ENCODE data around the gene TADA2B.

TADA2B gene

DNA sequence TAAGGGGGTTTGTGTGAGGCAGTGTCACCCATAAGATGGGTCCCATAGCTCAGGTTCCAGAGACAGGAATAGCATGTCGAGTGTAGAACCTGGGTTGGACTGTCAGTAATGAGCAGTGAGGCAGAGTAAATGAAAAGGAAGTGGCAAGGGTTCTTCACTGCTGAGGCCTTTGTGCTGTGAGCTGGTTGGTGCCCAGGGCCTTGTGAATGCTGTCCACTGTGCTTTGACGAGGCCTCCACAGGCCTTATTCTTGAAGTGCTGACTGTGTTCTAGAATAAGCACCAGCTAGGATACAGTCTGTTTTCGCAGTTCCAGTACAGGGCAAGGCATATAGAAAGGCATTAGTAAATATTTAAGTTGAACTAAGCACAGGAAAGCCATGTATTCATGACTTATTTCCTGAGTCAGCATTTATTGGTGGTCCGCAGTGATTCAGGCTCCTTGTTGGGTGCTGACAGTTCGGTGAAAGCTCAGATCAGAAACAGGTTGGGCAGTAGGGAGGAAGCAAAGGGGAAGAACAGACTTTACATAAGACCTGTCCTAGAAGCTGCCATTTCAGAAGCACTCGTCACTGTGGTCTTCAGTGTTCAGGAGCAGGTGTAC is 25.6 kb upstream of the TADA2B start:
- DNase-seq (ENCODE audit: low read depth) = no peak

DNA sequence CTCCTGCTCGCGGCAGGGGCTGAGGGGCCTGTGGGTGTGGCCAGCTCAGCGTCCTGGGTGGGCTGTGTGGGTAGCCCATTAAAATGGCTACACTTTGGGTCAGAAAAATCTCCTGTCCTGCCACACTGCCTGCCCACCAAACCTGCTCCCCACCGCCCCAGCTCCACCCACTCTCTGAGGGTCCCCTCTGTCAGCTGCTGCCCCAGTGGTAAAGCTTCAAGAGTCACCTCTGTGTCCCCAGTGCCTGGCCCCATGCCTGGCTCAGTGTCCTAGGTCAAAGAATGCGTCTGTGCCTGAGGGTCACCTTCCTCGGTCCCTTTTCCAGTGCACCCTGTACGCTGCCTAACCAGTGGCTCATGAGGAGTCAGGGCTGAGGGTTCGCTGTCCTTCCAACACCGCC is 24.9 kb upstream of the TADA2B start:
- DNase-seq (ENCODE audit: low read depth) = no peak

DNA sequence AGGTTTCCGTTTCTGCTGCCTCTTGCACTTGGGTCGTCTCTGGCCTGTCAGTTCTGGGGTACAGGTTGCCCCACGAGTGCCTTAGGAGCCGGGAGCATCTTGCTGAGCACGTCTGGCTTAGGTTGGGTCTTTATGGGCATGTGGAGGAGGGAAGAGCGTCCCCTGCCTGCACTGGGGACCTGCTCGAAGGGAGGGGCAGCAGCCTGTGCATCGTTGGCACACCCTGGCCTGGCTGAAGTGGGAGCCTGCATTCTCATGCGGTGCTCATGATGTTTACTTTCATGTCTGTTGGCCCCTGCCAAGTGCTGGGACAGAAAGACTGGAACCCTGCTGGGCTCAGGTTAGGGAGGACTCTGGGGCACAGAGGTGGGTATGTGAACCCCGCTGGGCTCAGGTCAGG is 23.8 kb upstream of the TADA2B start:
- no peak for DNase-seq (ENCODE audit: low read depth)

DNA sequence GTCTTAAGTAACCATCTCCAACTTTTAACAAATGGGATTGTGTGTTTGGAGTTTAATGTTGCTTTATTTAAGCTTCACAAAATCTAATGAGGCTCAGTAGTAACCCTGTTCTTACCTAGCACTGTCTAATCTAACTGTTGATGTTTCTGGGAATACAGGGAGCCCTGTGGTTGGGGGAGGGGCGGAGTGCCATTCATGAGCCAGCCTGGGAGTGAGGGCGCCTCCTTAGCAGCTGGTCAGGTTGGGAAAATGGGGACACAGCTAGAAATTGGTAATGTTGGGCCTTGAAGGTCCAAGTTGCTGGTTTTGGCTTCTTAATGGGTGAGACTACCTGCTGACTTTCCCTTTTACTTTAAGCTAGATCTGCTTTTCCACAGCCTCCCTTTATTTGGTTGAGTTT is 22.9 kb upstream of the TADA2B start:
- no peak for DNase-seq (ENCODE audit: low read depth)

DNA sequence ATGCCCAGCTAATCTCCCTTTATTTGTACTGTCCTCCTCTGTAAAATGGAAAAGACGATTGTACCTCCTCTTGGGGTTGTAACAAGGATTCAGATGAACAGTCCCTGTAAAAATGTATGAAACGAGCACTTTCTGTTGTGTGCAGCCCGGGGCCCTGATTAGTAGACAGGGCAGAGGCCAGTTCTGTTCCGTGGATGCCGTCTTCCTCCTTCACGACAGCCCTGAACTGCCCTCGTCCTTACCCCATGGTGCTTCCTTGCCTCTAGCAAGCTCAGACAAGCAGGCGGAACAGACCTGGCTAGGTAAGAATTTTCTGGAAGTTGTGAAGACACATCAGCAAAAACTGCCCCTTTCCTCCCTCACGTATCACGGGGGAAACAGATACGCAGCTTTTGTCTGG is 22.3 kb upstream of the TADA2B start:
- DNase-seq (ENCODE audit: low read depth) = no peak

DNA sequence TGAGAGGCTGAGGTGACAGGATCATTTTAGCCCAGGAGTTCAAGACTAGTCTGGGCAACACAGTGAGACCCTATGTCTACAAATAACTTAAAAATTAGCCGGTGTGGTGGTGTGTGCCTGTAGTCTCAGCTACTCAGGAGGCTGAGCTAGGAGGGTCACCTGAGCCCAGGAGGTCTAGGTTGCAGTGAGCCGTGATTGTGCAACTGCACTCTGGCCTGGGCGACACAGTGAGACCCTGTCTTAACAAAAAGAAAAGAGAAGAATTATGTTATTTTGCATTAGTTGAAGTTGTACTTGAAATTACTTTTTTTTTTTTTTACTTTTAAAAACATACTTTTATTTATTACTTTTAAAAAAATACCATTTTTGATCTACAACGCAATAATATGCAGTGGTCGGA is 21.8 kb upstream of the TADA2B start:
- no peak for DNase-seq (ENCODE audit: low read depth)

DNA sequence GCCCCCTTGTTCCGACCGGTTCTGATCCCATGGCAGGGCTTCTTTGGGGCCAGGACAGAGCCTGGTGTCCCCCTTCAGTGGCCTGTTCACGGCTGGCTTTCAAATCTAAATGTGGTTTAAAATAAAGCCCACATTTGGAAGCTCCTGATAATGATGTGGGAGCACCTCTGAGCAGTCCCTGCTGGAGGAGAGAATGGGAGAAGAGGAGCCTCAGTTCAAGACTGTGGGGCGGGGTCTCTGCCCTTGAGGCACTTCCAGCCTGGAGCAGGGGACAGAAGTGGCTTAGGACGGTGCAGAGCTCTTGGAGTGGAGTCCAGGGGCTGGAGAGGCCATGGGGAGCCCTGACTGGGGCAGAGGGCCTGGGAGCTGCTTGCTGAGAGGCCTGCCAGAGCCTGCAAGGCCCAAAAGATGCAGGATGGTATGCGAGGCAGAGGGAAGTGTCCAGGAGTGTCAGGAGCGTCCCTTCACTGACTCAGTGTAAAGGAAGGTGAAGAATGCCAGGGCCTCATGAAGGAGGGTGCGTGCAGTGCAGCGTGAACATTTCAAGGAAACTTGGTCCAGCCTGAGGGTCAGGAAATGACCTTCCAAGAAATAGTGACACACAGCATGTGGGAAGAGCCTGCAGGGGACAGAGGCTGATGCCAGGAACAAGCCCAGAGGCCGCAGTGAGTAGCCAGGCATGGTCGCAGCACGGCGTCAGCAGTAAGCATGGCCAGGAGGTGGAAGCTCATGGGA is 21.1 kb upstream of the TADA2B start:
- DNase-seq (ENCODE audit: low read depth) = no peak

DNA sequence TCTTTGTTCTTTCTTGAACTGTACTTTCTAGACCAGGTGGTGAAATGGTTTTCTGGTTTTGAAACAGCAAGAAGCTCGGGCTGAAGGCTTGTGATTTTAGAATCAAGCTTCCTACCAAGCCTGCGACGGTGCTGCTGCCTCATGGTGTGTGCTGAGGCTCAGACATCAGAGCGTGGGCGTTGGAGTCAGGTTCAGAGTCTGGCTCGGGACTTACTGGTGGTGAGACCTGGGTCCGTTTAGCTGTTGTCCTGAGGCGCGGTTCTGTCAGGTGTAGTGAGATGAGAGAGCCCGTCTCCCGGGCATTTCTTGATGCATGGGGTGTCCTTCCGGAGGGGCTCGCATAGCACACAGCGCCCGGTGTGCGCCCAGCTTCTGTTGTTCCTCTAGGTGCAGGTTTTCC is 19.7 kb upstream of the TADA2B start:
- no peak for DNase-seq (ENCODE audit: low read depth)

DNA sequence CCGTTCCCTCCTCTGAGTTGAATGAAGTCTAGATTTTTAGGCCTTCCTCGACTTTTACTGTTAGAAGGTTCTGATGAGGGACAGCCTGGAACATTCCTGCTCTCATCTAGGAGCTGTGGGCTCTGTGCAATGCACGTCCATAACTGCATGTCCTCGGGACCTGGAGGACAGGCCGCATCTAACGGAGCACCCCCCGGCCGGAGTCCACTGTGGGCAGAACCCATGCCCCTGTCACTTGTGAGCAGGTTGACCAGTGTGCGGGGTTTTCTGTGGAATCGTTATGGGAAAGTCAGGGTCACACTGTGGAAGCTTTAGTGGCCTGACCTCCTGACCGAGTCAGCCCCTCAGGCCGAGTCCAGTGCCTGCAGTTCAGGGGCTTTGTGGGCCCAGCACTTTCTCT is 19.3 kb upstream of the TADA2B start:
- no peak for DNase-seq (ENCODE audit: low read depth)

DNA sequence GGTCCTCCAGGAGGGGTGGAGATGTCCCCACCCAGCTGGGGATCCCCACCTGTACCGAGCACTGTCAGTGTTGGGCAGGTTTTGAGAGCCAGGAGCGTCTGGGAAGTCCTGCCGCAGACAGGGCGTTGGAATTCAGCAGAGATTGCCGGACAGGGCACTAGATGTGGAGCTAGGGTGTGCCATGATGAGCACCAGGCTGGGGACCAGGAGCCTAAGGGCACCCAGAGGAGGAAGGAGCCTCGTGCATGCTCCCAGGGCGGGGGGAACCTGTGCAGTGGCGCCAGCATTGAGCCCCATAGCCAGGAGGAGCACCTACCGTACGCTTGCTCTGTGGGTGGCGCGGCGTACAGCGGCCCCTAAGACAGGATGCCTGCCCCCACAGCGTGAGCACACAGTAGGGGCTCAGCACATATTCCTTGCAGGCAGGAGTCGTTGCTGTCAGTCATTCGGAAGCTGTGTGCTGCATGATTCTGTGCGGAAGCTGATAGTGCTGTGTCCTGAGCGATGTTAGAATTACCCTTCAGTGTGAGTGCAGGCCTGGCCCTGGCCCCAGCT is 18.8 kb upstream of the TADA2B start:
- no peak for DNase-seq (ENCODE audit: low read depth)

DNA sequence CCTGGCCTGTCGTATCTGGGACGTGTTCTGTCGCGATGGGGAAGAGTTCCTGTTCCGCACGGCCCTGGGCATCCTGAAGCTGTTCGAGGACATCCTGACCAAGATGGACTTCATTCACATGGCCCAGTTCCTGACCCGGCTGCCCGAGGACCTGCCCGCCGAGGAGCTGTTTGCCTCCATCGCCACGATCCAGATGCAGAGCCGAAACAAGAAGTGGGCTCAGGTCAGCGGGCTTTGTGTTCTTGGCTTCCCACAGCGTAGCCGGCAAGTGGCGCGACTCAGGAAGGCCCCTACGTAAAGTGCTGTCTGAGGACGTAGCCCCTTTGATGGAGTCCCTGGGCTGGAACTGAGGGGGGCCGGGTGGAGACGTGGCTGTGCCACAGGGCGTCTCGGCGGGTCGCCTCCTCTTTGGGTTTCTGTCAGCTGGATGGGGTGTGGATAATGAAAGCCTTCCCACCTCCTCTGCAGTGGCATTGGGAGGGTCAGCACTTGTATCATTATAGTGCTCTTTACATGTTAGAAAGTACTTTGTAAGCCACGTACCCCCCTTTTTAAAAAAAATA is 18.1 kb upstream of the TADA2B start:
- DNase-seq (ENCODE audit: low read depth) = no peak

DNA sequence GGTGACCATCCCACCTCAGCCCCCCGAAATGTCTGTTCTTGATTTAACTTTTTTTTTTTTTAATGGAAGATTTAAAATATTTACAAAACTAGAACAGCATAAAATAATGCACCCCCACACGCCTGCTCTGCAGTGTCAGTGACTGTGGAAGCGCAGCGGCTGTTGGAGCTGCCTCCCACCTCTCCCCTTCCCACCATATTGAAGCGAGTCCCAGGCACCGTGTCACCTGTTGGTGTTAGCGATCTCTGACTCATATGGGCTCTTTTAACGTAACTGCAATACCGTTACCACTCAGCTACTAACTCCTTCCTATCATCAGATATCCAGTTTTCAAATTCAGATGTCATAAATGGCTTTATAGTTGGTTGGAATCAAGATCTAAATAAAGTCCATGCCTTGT is 17.1 kb upstream of the TADA2B start:
- DNase-seq (ENCODE audit: low read depth) = no peak

DNA sequence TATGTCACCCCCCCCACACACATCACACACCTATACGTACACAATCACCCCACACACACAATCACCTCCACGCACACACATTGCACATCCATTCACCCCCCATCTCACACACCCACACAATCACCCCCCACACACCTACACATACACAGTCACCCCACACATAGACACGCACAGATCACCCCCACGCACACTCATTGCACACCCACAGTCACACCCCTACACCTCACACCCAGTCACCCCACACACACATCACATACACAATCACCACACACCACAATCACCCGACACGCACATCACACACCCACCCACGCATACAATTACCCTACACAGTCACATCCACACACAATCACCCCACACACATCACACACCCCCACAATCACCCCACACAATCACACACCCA is 15.9 kb upstream of the TADA2B start:
- no peak for DNase-seq (ENCODE audit: low read depth)

DNA sequence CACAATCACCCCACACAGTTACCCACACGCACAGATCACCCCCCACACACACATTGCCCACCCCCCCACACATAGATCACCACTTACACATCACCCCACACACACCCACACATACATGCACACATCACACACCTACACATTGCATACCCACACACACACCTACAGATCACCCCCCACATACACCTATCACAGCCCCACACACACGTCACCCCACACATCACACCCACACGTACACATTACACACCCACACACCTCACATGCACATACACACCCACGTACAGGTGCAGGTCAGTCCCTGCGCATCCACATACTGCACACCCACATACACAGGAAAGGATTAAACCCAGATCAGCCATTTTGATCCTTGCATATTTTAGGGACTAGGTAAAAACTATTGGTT is 15.3 kb upstream of the TADA2B start:
- DNase-seq (ENCODE audit: low read depth) = no peak

DNA sequence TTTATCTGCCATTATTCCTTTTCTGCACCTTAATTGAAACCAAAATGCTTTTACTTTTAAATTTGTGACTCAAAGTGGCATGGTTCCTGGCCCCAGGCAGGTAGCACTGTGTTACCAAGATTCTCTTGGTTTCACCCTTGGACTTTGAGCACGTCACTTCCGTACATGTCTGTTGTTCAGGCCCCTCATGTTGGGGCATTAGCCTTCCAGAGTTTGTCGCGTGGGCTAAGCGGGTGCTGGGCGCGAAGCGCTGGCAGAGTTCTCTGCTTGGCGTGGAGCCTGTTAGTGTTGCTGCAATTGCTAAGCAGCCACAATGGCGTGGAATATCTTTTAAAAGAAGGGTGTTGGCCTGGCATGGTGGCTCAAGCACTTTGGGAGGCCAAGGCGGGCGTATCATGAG is 14.0 kb upstream of the TADA2B start:
- DNase-seq (ENCODE audit: low read depth) = no peak

DNA sequence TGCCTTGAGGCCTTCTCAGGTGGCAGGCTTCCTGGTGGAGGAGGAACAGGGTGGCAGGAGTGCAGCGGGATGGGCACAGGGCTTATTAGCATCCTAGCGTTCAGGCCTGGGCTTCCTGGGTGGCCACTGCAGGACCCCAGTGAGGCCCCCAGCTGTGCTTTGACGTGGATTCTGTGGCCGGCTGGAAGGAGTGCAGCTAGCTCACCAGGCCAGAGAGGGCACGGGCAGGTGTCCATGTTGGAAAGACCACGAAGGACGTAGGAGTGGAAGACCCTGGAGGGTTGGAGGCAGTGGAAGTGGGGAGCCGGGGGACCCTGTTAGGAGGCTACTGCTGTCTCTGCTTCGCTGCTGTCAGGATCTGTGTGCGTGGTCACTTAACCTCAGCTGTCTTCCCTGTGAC is 13.3 kb upstream of the TADA2B start:
- no peak for DNase-seq (ENCODE audit: low read depth)

DNA sequence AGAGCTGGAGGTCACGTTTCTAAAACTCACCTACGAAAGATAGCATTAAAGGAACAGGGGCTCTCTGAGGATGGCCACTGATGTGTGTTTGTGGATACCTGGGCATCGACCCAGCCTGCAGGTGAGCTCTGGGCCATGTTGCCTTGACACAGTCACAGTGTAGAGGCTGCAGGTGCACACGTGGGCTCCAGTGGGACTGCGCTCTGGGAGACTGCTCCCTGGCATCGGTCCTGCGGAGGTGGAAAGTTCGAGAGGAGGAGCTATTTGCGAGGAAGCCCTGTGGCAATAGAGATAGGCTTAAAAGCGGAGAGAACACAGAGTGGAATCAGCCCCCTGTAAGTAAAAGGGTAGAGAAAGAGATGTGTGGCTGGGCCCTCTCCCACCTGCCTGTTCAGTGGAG is 12.3 kb upstream of the TADA2B start:
- no peak for DNase-seq (ENCODE audit: low read depth)

DNA sequence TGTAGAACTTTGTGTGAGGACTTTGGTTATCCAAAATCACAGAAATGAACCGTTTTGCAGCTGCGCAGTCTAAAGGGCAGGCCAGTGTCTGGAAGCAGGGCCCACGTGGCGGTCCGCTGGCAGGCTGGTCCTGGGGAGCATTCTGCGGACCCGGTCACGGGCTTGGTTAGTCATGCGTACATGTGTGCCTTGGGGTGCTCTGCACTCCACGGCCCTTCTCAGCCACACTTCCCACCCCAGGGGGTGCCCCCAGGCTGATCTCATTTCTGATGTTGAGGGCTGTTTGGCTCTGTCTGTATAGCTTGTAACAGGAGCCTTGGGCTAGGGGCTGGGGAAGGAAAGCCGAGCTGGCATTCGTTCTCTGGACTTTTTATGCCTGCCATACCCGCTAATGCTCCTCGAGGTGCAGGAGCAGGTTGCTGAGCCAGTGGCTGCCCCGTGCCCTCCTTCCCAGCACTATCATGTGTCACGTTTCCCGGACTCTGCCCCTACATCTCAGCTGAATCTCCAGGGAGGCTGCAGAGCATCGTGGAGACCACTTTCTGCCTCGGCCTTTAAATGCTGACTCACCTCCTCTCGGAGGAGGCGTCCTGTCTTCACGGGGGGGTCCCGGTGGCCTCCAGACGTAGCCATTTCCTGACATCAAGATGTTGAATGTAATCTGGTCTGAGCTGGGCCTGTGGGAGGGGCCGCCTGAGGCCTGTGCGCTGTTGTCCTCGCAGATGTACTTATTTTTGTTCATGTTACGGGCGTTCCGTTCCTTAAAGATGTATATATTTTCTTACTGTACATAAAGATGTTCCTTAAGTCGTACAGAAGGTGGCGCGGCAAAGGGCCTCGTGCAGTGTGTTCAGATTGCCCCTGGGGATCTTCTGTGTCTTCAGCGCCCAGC is 11.4 kb upstream of the TADA2B start:
- DNase-seq (ENCODE audit: low read depth) = no peak

DNA sequence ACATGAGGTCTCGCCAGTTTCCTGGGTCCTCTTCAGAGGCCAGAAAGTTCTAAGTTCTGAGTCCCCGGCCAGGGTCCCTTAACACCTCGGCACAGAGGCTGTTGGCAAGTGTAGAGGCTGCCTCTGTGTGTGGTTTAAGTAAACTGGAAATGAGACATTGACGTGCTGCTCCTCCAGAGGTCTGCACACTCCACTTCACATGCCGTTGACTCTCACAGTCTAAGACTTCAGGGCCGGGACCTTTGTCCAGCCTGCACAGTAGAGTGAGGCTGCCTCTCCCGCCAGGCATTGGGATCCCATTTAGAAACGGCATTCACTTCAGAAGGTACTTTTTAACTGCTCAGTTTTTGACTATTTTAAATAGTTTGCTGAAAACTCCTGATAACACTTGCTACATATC is 10.6 kb upstream of the TADA2B start:
- no peak for DNase-seq (ENCODE audit: low read depth)

DNA sequence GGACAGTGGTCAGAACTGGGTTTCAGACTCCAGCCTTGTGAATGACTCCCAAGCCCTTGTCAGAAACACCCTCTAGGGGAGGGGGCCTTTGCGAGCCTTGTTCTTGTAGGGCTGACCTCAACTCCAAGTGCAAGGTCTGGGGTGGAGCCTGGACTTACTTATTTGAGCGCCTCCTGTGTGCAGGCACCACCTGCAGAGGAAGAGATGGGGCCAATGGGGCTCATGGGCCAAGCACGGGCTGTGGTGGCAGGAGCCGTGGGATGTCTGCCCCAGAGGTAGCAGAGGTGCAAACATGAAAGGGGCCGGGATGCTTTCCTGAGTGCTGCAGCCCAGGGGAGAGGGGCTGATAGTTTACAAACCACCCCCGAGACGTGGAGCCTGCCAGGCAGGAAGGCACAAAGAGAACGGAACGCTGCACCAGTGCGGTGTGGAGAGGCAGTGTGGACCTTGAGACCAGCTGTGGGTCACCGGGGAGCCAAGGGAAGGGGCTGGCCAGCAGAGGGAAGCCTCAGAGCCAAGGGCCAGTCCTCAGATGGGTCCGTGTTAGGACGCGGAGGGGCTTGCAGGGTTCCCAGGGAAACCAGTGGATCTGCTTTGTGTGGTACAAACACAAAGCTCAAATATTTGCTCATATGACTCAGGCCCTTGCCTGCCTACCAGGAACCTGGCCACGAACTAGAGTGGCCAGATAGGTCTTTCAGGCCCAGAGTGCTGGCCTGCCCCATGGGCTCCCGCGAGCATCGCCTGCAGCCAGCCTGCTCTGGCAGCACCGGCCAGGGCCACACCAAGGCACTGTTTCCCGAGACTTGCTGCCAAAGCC is 8.7 kb upstream of the TADA2B start:
- DNase-seq (ENCODE audit: low read depth) = no peak

DNA sequence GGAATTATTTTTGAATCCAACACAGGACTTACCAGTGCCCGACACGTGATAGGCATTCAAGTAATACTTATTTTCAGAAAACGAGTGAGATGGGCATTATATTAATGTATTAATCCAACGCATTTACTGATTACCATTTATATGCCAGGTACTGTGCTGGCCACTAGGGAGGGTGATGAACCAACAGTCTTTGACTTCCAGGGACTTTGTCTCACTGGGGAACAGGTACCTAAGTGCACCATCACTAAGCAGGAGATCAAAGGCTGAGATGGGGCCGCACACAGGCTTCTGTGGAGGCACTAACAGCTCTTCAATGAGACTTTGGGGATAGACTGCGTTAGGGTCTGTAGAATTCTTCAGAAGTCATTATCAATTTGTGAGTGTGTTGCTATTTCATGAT is 5.7 kb upstream of the TADA2B start:
- no peak for DNase-seq (ENCODE audit: low read depth)

DNA sequence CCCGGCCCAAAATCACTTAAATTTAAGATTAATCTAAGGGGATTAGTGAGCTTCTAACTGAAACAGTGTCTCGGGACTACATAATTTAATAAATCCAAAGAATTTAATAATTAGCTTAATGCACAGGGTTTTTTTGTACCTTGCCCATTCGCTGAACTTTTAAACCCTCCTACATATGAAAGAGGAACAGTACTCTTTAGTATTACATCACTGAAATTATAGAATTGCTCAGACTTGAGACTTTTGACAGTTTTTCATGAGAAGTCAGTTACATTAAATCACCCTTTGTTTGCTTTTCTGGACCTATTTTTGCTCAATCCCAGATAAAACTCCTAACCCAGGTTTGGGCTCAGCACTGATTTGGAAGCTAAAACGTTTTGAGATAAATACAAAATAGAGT is 2.4 kb upstream of the TADA2B start:
- no peak for DNase-seq (ENCODE audit: low read depth)

Data from activated T-cell treated with anti-CD3 and anti-CD28 coated beads for 24 hours (primary cell).